WTC11 (cell line): ENCODE measurements around the gene CRYBB2. TPM values are rescaled to one million over a fixed set of nuclear protein-coding genes. Genes with fewer than 3 reads are reported as not detected.

Experiments used
- ATAC-seq: fragments of 200-7000 bp; cut with Tn5 transposase; 2 replicates; pipeline ENCODE4 v1.10.0; 2021; ENCODE audit warnings: mild to moderate bottlenecking, moderate library complexity
- CTCF ChIA-PET: fragments of 300-600 bp; sonication (Branson Sonifier 250); formaldehyde crosslinking; loops from one replicate; lab custom pipeline; 2021; ENCODE audit warnings: antibody characterized with exemption; lab: Charles Lee
- POLR2A ChIA-PET: fragments of 350-600 bp; sonication (Branson Sonifier 250); formaldehyde crosslinking; loops from one replicate; lab custom pipeline; 2021; ENCODE audit warnings: antibody characterized with exemption; lab: Charles Lee
- DNase-seq: peaks from one replicate; pipeline ENCODE4 v3.0.0; 2021; ENCODE audit warnings: low spot score
- H3K27ac Mint-ChIP-seq: 2 replicates; pipeline ENCODE4 v1.8.0; 2021; ENCODE audit warnings: mixed read lengths
- H3K27me3 Mint-ChIP-seq: 2 replicates; pipeline ENCODE4 v1.8.0; 2021; ENCODE audit warnings: low read depth, mild to moderate bottlenecking, moderate library complexity, mixed read lengths
- H3K36me3 Mint-ChIP-seq: 2 replicates; pipeline ENCODE4 v1.8.0; 2021; ENCODE audit warnings: mixed read lengths
- H3K4me1 Mint-ChIP-seq: 2 replicates; pipeline ENCODE4 v1.8.0; 2022; ENCODE audit warnings: mixed read lengths
- H3K4me3 Mint-ChIP-seq: 2 replicates; pipeline ENCODE4 v1.8.0; 2021; ENCODE audit warnings: mild to moderate bottlenecking, moderate library complexity, mixed read lengths
- H3K9me3 Mint-ChIP-seq: 2 replicates; pipeline ENCODE4 v1.8.0; 2021; ENCODE audit warnings: mixed read lengths
- CBFB ChIP-seq: sonication (generic); formaldehyde crosslinking; IDR thresholded peaks from 2 replicates; pipeline ENCODE4 v1.8.1; 2022; ENCODE audit warnings: mild to moderate bottlenecking, low read depth, missing genetic modification reagents
- ETV6 ChIP-seq: sonication (generic); formaldehyde crosslinking; IDR thresholded peaks from 2 replicates; pipeline ENCODE4 v1.8.1; 2022; ENCODE audit warnings: mild to moderate bottlenecking, missing genetic modification reagents
- GTF2I ChIP-seq: fragments of 250-450 bp; sonication (Bioruptor Pico); conservative IDR thresholded peaks from 2 replicates; pipeline ENCODE4 v1.4.0; 2021; ENCODE audit warnings: mild to moderate bottlenecking
- IRF2 ChIP-seq: sonication (generic); formaldehyde crosslinking; IDR thresholded peaks from 2 replicates; pipeline ENCODE4 v1.8.0; 2022; ENCODE audit warnings: low read depth, missing genetic modification reagents, borderline replicate concordance
- MYBL2 ChIP-seq: sonication (generic); formaldehyde crosslinking; IDR thresholded peaks from 2 replicates; pipeline ENCODE4 v1.8.1; 2023; ENCODE audit warnings: mild to moderate bottlenecking, moderate library complexity, missing genetic modification reagents
- NFYB ChIP-seq: sonication (generic); formaldehyde crosslinking; conservative IDR thresholded peaks from 2 replicates; pipeline ENCODE4 v1.8.0; 2022; ENCODE audit warnings: low read depth, missing genetic modification reagents
- NR3C1 ChIP-seq: sonication (generic); formaldehyde crosslinking; conservative IDR thresholded peaks from 2 replicates; pipeline ENCODE4 v1.8.1; 2023; ENCODE audit warnings: low read depth, mild to moderate bottlenecking, missing genetic modification reagents
- RELA ChIP-seq: sonication (generic); formaldehyde crosslinking; IDR thresholded peaks from 2 replicates; pipeline ENCODE4 v1.8.1; 2022; ENCODE audit warnings: missing genetic modification reagents, mild to moderate bottlenecking, borderline replicate concordance
- SP1 ChIP-seq: sonication (generic); formaldehyde crosslinking; conservative IDR thresholded peaks from 2 replicates; pipeline ENCODE4 v1.8.1; 2022; ENCODE audit warnings: missing genetic modification reagents
- TCF7 ChIP-seq: sonication (generic); formaldehyde crosslinking; IDR thresholded peaks from 2 replicates; pipeline ENCODE4 v1.8.0; 2022; ENCODE audit warnings: mild to moderate bottlenecking, low read depth, missing genetic modification reagents, moderate library complexity
- ZNF138 ChIP-seq: sonication (generic); formaldehyde crosslinking; conservative IDR thresholded peaks from 2 replicates; pipeline ENCODE4 v1.8.1; 2022; ENCODE audit warnings: mild to moderate bottlenecking, moderate library complexity, missing genetic modification reagents
- ZNF317 ChIP-seq: sonication (generic); formaldehyde crosslinking; IDR thresholded peaks from 2 replicates; pipeline ENCODE4 v1.8.1; 2023; ENCODE audit warnings: low read depth, mild to moderate bottlenecking, moderate library complexity, missing genetic modification reagents, borderline replicate concordance
- ZNF671 ChIP-seq: fragments of 250-450 bp; sonication (Bioruptor Pico); IDR thresholded peaks from 2 replicates; pipeline ENCODE4 v1.8.0; 2021; ENCODE audit warnings: mild to moderate bottlenecking
- total RNA-seq: library from RNA; stranded (reverse); gene quantifications from 3 replicates; pipeline ENCODE4 v1.2.3, GENCODE V29; 2021
- TF ChIP-seq, protein P1 (sequence below): sonication (generic); formaldehyde crosslinking; IDR thresholded peaks from 2 replicates; pipeline ENCODE4 v1.8.1; 2023; ENCODE audit warnings: mild to moderate bottlenecking, missing genetic modification reagents, moderate library complexity
- TF ChIP-seq, protein P2 (sequence below): fragments of 250-450 bp; sonication (Bioruptor Pico); IDR thresholded peaks from 2 replicates; pipeline ENCODE4 v1.9.0; 2021; ENCODE audit warnings: mild to moderate bottlenecking
- TF ChIP-seq, protein P3 (sequence below): fragments of 250-450 bp; sonication (Bioruptor Pico); IDR thresholded peaks from 2 replicates; pipeline ENCODE4 v1.8.0; 2021; ENCODE audit warnings: mild to moderate bottlenecking
- TF ChIP-seq, protein P4 (sequence below): fragments of 250-450 bp; sonication (Bioruptor Pico); conservative IDR thresholded peaks from 2 replicates; pipeline ENCODE4 v1.9.0; 2021; ENCODE audit warnings: mild to moderate bottlenecking
- TF ChIP-seq, protein P5 (sequence below): sonication (generic); formaldehyde crosslinking; IDR thresholded peaks from 2 replicates; pipeline ENCODE4 v1.8.0; 2023; ENCODE audit warnings: mild to moderate bottlenecking, missing genetic modification reagents
- TF ChIP-seq, protein P6 (sequence below): sonication (generic); formaldehyde crosslinking; IDR thresholded peaks from 2 replicates; pipeline ENCODE4 v1.8.1; 2022; ENCODE audit warnings: mild to moderate bottlenecking, missing genetic modification reagents, moderate library complexity, borderline replicate concordance

The CRYBB2 gene
- total RNA-seq, 1 experiment from 2014 or later: 0.28 TPM

DNA sequence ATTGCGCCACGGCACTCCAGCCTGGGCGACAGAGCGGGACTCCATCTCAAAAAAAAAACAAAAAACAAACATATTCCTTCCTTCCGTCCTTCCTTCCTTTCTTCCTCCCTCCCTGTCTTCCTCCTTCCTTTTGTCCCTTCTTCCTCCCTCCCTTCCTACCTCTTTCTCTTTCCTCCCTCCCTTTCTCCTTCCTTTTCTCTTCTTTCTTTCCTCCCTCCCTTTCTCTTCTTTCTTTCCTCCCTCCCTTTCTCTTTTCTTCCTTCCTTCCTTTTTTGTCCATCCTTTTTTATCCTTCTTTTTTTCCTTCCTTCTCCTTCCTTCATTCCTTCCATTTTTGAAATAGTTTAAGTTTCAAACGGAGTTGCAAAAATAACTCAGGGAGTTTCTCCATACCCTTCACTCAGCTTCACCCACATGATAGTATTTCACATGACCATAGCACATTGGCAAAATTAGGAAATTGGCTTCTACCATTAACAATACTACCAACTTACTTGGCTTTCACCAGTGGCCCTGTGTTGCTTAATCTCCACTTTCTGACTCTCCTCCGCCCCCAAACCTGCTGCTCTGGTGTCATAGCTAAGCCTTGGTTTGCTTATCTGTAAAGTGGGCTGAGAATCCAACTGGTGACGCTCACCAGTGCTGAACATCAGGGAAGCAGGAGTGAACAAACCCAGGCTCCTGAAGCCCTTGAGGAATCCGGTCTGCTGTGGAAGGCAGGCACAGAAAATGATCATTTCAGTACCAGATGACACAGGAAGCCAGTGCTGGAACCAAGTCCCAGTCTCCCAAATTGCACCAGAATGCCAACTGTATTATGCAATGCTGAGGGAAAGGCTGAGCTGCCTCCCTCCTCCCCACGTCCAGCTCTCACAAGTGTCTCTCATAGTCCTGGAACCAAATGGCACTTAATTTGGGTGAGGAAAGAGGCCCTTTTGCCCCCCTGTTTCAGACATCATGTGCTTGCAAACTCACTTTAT lies 37.0 kb upstream of the CRYBB2 start:
- H3K4me3 Mint-ChIP-seq: no peak overlapping the region
- H3K4me1 Mint-ChIP-seq: no peaks in the 10 kb centered on the region
- TF ChIP-seq, protein P1, sequence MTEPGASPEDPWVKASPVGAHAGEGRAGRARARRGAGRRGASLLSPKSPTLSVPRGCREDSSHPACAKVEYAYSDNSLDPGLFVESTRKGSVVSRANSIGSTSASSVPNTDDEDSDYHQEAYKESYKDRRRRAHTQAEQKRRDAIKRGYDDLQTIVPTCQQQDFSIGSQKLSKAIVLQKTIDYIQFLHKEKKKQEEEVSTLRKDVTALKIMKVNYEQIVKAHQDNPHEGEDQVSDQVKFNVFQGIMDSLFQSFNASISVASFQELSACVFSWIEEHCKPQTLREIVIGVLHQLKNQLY: no peak
- TF ChIP-seq, protein P2, sequence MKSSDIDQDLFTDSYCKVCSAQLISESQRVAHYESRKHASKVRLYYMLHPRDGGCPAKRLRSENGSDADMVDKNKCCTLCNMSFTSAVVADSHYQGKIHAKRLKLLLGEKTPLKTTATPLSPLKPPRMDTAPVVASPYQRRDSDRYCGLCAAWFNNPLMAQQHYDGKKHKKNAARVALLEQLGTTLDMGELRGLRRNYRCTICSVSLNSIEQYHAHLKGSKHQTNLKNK: no peak
- no peak for TF ChIP-seq TCF7
- no peak for TF ChIP-seq ZNF671
- TF ChIP-seq NR3C1: no peak
- TF ChIP-seq, protein P3, sequence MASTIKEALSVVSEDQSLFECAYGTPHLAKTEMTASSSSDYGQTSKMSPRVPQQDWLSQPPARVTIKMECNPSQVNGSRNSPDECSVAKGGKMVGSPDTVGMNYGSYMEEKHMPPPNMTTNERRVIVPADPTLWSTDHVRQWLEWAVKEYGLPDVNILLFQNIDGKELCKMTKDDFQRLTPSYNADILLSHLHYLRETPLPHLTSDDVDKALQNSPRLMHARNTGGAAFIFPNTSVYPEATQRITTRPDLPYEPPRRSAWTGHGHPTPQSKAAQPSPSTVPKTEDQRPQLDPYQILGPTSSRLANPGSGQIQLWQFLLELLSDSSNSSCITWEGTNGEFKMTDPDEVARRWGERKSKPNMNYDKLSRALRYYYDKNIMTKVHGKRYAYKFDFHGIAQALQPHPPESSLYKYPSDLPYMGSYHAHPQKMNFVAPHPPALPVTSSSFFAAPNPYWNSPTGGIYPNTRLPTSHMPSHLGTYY: no peak
- TF ChIP-seq ZNF317 (CRISPR knock-in tag): no peak
- TF ChIP-seq, protein P4, sequence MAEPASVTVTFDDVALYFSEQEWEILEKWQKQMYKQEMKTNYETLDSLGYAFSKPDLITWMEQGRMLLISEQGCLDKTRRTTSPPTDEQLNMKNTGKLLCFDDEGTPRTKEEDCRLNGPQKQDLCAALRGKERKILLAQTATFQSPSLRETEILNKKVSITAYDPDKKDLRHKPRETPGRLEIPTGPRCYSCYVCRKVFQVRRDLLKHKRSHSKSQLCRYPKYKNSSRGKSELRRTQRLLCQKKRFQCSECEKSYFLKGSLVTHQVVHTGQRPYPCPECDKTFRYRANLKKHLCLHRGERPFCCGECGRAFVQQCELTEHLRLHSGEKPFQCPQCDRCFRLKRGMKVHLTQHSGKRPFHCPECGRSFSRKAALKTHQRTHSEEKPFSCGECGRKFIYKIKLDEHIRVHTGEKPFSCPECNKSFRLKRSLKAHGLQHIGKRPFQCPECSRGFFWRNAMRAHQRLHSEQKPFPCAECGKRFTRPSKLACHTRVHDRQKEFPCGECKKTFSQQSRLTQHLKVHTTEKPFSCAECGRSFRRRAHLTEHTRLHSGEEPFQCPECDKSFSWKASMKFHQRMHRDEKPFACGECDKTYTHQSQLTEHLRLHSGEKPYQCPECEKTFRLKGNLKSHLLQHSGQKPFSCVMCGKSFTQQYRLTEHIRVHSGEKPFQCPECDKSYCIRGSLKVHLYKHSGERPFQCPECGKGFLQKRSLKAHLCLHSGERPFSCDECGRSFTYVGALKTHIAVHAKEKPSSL (CRISPR knock-in tag): no peak
- TF ChIP-seq NFYB (CRISPR knock-in tag): no peak
- no peak for TF ChIP-seq ZNF138 (CRISPR knock-in tag)
- no peak for TF ChIP-seq MYBL2 (CRISPR knock-in tag)
- TF ChIP-seq, protein P5, sequence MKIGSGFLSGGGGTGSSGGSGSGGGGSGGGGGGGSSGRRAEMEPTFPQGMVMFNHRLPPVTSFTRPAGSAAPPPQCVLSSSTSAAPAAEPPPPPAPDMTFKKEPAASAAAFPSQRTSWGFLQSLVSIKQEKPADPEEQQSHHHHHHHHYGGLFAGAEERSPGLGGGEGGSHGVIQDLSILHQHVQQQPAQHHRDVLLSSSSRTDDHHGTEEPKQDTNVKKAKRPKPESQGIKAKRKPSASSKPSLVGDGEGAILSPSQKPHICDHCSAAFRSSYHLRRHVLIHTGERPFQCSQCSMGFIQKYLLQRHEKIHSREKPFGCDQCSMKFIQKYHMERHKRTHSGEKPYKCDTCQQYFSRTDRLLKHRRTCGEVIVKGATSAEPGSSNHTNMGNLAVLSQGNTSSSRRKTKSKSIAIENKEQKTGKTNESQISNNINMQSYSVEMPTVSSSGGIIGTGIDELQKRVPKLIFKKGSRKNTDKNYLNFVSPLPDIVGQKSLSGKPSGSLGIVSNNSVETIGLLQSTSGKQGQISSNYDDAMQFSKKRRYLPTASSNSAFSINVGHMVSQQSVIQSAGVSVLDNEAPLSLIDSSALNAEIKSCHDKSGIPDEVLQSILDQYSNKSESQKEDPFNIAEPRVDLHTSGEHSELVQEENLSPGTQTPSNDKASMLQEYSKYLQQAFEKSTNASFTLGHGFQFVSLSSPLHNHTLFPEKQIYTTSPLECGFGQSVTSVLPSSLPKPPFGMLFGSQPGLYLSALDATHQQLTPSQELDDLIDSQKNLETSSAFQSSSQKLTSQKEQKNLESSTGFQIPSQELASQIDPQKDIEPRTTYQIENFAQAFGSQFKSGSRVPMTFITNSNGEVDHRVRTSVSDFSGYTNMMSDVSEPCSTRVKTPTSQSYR (CRISPR knock-in tag): no peak
- no peak for TF ChIP-seq CBFB (CRISPR knock-in tag)
- no peak for TF ChIP-seq RELA
- TF ChIP-seq SP1: no peak
- TF ChIP-seq IRF2: no peak
- no peak for TF ChIP-seq ETV6 (CRISPR knock-in tag)
- TF ChIP-seq, protein P6, sequence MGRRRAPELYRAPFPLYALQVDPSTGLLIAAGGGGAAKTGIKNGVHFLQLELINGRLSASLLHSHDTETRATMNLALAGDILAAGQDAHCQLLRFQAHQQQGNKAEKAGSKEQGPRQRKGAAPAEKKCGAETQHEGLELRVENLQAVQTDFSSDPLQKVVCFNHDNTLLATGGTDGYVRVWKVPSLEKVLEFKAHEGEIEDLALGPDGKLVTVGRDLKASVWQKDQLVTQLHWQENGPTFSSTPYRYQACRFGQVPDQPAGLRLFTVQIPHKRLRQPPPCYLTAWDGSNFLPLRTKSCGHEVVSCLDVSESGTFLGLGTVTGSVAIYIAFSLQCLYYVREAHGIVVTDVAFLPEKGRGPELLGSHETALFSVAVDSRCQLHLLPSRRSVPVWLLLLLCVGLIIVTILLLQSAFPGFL: no peak
- no peak for TF ChIP-seq GTF2I (CRISPR knock-in tag)
- no peaks in the 10 kb centered on the region for H3K27me3 Mint-ChIP-seq
- peaks cover 16% of the 10 kb centered on the region for H3K36me3 Mint-ChIP-seq
- no peak for ATAC-seq
- POLR2A ChIA-PET: no interaction called here
- DNase-seq: no peak
- CTCF ChIA-PET: interaction anchor here (0.9 kb wide), 1 partner anchor 476 kb away, joined by 3 read pairs; no protein-coding TSS in a partner anchor
- peaks cover 8% of the 10 kb centered on the region for H3K9me3 Mint-ChIP-seq
- H3K27ac Mint-ChIP-seq: no peak overlapping the region
